Activated CD4-positive, alpha-beta T cell treated with anti-CD3 and anti-CD28 coated beads, Interleukin-2, amount 50 U/mL, for 16 hours (primary cell): ENCODE measurements around the gene CLASP1.
A peak's percentile ranks its signal among the peaks of the same experiment; 100 is the strongest.
"Not testable (repeated sequence)": the region's sequence is repeated elsewhere in the genome, so short reads cannot be mapped to it uniquely, and the experiment has no call there.

Source experiments
- DNase-seq: peaks from one replicate; pipeline ENCODE4 v3.0.0-alpha.2; 2020

CLASP1 gene

DNA sequence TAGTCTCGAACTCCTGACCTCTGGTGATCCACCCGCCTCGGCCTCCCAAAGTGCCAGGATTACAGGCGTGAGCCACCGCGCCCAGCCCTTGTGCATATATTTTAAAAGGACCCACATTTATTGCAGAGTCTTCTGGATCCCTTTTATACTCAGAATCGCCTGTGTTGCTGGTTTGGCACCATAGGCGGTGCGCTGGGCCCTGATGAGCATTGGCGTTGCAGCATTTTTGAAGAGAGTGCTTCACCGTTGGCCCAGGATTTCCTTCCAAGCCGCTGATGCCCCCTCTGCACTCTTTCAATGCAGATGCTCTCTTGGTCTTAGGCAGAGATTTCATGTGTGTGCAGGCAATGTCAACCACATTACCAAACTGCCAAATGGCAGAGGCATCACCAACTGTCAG is 350.8 kb downstream of the CLASP1 start:
- no peak for DNase-seq

DNA sequence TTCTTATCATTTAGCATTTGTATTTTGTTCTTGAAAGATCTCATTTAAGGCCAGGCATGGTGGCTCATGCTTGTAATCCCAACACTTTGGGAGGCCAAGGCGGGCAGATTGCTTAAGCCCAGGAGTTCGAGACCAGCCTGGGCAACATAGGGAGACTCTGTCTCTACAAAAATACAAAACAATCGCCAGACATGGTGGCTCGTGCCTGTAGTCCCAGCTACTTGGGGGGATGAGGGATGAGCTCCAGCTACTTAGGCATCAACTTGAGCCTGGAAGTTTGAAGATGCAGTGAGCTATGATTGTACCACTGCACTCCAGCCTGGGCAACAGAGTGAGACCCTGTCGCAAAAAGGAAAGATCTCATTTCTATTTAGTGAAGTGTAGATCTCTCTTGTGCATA is 351.4 kb downstream of the CLASP1 start:
- DNase-seq = not testable (repeated sequence)

DNA sequence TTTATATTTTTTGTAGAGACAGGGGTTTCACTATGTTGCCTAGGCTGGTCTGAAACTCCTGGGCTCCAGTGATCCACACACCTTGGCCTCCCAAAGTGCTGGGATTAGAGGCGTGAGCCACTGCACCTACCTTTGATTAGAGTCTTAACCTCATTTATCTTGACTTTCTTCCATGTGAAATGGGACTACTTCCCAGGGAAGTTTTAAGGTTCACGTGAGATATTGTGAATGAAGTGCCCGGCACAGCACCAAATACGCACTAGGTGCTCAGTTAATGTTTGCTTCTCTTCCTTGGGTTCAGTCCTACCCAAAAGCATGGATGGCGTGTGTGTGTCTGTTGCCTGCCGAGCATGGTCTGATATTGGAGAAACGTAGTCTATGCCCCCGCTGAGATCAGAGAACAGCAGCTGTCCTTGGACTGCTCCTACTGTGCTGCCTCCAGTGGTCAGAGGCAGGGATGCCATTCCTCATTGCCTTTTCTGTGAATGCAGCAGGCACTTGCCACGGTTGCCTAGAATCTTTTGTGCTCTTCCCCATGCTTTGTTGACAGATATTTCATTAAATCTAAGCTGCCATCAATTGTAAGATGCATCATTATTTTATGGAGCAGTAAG is 351.9 kb downstream of the CLASP1 start:
- DNase-seq = peak; percentile 11

DNA sequence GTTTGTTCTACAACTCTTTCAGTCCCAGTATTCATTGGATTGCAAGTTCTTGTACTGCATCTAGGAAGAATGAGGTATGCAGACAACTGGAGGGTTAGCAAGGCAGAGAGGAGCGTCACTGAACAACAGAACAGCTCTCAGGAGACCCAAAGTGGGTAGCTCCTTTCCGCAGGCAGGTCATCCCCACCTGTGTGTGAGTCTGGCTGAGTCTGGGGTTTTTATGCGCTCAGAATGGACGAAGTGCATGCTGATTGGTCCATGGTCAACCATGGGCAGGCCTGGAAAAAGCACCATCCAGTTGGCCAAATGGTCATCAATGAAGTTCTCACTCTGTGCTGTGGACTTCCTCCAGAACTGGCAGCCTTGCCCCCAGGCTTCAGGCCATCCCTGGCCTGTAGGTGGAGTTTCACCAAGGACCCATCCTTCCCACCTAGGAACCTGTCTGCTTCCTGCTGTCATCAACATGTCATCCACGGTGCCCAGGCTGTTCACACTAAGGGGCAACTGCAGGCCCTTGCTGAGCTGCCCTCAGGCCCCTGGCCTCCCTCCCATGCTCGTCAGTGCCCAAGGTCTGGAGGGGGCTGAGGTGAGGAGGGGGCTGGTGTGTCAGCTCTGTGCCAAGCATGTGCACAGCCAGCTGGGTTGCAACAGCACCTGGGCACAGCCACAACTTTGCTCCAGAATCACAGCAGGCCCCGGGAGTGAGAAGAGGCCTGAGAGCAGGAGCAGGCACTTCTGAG is 353.2 kb downstream of the CLASP1 start:
- DNase-seq = no peak

DNA sequence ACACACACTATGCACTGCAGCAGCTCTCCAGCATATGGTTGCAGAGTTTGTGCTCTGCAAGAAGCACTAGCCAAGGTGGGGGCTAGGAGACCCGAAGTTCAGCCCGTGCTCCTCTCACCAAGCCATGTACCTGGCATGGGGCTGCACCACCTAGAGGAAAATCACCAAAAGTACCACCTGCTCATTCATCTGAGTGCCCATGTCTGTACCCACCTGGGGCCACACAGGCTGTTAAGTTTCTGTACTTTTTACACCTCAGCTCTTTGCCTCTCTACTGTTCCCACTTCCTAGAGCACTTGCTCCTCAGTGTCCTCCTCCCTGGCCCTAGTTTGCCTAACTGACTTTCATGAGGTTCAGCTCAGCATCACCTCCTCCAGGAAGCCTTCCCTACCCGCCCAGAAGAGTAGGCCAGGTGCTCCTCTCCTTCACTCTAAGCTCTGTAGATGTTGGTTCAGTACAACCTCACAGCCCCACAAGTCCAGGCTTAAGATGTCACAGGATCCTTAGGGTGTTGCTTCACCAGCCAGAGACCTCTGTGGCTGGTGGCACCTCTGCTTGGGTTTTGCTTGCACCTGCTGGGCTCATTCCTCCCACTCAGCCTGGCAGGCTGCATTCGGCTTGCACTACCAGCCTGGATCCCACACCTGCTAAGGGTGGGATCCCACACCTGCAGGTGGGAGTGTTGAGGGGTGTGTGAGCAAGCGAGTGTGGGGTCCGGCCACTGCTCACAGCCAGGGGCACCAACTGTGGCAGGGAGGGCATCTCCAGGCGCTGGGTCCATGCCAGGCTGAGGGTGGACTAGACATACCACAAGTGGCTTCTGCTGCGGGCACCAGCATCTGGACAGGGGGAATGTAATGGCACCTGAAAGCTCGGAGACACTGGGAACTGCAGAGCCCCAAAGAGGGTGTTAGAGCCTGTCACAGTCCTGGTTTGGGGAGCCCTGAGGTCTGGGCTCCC is 354.1 kb downstream of the CLASP1 start:
- DNase-seq = no peak

DNA sequence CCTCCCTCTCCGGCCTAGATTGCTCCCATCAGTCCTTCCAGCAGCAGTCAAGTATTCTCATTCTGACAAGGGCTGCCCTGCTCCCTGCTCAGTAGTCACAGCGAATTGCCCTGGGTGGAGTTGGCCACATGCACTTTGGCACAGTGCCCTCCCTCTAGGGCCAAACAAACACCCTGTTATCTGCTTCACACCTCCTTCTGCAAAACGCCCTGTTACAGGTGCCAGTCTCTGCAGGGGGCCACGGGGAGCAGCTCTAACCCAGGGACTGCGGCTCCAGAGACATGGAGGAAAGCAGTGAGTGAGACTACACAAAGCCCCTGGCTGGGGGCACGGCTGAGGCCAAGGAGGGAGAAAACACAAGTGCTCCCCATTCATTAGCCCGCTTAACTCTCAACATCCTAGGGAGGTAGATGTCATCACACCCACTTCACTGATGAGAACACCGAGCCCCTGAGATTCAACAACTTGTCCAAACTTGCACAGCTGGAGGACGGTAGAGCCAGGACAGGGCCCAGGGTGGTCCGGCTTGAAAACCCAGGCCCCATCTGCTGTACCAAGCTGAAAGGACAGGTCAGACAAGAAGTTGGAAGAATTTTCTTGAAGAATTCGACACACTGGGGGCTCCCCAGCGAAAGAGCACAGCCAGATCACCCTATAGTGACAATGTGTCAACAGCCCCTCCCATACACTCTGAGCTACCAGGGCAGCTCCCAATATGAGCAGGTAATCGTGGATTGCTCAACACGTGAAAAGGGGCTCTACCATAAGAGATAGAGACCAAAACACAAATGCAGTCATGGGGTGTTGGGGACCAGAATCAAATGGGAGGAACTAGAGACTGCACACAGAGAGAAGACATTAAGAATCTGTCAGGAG is 355.6 kb downstream of the CLASP1 start:
- DNase-seq = no peak

DNA sequence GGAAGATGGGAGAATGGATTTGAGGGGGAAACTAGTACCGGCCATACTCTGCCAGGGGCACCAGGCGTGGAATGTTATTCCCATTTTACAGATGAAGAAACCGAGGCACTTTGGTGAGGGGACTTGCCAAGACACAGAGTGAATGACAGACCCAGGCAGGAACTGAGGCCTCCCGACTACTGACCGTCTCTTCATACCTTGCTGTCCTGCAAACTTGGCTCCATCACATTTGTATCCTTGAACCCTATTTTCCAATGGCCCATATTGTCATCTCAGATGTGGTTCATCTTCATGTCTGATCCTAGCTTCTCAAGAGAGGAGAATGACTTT is 358.0 kb downstream of the CLASP1 start:
- DNase-seq = no peak

DNA sequence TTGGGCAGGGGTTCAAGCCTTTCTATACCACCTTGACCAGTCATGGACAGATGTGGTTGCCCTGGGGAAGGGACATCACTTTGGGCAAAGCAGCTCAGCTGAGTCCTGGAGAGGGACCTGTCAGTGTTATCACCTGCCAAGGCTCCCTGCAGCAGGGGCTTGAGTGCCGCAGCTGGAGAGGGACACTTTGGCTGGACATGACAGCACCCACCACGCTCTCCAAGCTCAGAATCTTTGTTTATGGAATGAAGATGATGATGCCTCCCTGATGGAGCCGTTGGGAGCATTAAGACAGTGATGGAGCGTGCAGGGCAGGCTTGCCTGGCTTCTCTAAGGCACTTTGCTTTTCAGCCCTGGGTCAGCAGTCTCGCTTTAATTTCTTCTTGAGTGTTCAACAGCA is 360.0 kb downstream of the CLASP1 start:
- DNase-seq = no peak

DNA sequence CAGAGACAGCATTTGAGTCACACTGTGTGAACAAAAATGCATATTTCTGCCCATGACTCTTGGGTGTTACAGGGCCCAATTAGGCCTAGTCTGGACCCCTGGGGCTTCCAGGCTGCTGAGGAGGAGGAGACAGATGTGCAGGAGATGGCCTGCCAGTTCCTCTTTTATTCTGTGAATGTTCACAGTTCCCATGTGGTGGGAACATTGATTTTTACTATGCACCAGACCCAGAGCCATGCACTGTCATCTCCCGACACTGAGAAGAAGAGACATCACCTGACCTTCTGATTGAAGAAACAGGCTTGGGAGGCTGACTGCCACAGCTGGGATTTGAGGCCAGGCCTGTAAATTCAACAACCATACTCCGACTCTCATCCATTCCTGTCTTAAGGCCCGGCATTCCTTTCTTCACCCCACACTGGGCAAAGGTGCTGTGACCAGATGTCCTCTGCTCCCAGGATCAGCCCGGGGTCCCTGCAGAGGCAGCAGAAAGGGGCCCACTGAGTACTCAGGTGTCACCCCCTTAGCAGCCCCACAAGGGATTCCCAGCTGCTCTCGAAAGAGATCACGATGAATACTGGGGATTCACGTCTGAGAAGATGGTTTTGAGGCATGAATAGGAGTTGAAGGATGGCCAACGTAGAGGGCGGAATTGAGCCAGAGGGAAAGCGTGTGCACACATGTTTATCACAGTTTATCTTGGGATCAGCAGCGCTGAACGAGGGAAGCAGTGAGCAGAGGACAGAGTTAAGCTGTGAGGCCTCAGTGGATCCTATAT is 360.6 kb downstream of the CLASP1 start:
- DNase-seq = no peak

DNA sequence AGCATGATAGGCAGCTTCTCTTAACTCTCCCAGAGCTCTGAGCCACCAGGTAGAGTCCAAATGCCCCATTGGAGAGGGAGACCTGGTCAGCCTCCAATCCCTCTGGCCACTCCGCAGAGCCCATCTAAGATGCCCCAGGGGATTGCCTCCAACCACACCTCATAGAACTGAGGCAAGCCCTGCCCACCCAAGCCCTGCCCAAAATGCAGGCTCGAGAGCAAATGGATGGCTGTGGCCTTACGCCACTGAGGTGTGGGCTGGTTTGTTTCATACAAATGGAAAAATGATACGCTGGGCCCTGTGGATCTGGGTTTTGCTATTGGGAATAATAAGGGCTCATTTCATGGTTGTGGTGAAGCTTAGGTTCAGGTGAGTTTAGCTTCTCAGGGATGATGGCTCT is 361.3 kb downstream of the CLASP1 start:
- no peak for DNase-seq
